Measurements from ENCODE around the gene ECEL1. TPM values are rescaled to one million over a fixed set of nuclear protein-coding genes. Genes with fewer than 3 reads are reported as not detected.

ECEL1 gene
- total RNA-seq, 1 experiment from 2014 or later, result not detected

- no peak for DNase-seq (ENCODE audit: low read depth)
These were observed 3.6 kb downstream of the ECEL1 start for GRCh38 chr2:232483923-232484627.

- DNase-seq (ENCODE audit: low read depth), result no peak
These were observed 4.2 kb downstream of the ECEL1 start for GRCh38 chr2:232483311-232483922.

GRCh38 chr2:232482301-232483238 lies 5.1 kb downstream of the ECEL1 start:
- DNase-seq (ENCODE audit: low read depth), result no peak

- DNase-seq (ENCODE audit: low read depth), result no peak
These were observed 6.1 kb downstream of the ECEL1 start for GRCh38 chr2:232481322-232482140.

- no peak for DNase-seq (ENCODE audit: low read depth)
These were observed 7.1 kb downstream of the ECEL1 start for GRCh38 chr2:232480201-232481190.

- no peak for DNase-seq (ENCODE audit: low read depth)
These were observed 8.1 kb downstream of the ECEL1 start for GRCh38 chr2:232479341-232480200.

- no peak for DNase-seq (ENCODE audit: low read depth)
These were observed 8.9 kb downstream of the ECEL1 start for GRCh38 chr2:232478571-232479340.

GRCh38 chr2:232477751-232478510 lies 9.7 kb downstream of the ECEL1 start:
- no peak for DNase-seq (ENCODE audit: low read depth)

- DNase-seq (ENCODE audit: low read depth), result no peak
These were observed 10.8 kb downstream of the ECEL1 start for GRCh38 chr2:232476791-232477190.

- no peak for DNase-seq (ENCODE audit: low read depth)
These were observed 11.6 kb downstream of the ECEL1 start for GRCh38 chr2:232476045-232476444.

- no peak for DNase-seq (ENCODE audit: low read depth)
These were observed 14.2 kb downstream of the ECEL1 start for GRCh38 chr2:232473467-232473890.

- no peak for DNase-seq (ENCODE audit: low read depth)
These were observed 21.4 kb downstream of the ECEL1 start for GRCh38 chr2:232466221-232466620.

GRCh38 chr2:232465061-232465460 lies 22.6 kb downstream of the ECEL1 start:
- no peak for DNase-seq (ENCODE audit: low read depth)

- no peak for DNase-seq (ENCODE audit: low read depth)
These were observed 23.1 kb downstream of the ECEL1 start for GRCh38 chr2:232464544-232464885.

- DNase-seq (ENCODE audit: low read depth), result no peak
These were observed 23.7 kb downstream of the ECEL1 start for GRCh38 chr2:232463701-232464543.

- DNase-seq (ENCODE audit: low read depth), result no peak
These were observed 27.5 kb downstream of the ECEL1 start for GRCh38 chr2:232460171-232460570.
